Stimulated activated CD4-positive, alpha-beta T cell treated with anti-CD3 and anti-CD28 coated beads, Interleukin-2, amount 100 ng/mL, for 24 hours (primary cell): Measurements from ENCODE around the gene ZFYVE27.

ENCODE experiments used
- DNase-seq, 2 donors: peaks; one replicate each; pipeline ENCODE4 v3.0.0-alpha.2; 2020

Gene ZFYVE27

DNA sequence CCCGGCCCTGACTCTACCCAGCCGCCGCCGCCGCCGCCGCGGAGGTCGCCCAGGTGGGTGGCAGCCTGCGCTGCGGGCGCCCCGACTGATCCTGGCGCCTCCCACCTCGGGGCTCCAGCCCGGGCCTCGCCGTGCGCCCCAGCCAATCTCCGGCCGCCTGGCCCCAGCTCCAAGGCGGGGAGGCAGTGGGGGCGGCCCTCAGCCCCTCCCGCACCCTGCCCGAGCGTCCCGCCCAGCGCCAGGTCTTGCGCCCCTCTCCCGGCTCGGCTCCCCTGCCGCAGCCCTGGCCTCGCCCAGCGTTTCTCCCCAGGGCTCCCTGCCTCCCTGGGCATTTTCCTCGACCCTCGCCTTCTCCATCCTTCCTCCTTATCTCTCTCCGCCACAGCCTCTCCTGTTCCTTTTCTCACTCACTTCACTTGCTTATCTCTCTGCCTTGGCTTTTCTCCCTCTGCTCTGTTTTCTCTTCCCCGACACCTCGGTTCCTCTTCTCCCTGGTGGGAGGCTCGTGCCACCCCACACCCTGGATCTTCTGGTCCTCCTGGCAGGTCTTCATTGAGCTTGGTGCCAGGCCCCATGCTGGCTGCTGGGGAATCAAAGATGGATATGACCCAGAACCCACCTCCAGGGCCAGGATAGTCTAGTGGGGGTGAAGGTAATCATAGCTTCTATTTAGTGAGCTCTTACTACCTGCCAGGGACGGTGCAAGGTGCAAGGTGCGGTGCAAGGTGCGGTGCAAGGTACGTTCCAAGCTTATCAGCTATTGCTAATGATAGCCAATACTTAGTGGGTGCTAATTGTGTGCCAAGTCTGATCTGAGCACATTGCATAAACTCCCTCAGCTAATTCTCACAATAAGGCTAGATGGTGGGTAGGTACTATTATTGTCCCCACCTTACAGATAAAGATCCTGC is 35.2 kb downstream of the ZFYVE27 start, which contains the start of gene SFRP5:
Gene SFRP5 (minus strand): TSS at position 87 of the 911 bp plus-strand sequence. CDS start 166 bp downstream, outside the sequence.
- DNase-seq = no peak

DNA sequence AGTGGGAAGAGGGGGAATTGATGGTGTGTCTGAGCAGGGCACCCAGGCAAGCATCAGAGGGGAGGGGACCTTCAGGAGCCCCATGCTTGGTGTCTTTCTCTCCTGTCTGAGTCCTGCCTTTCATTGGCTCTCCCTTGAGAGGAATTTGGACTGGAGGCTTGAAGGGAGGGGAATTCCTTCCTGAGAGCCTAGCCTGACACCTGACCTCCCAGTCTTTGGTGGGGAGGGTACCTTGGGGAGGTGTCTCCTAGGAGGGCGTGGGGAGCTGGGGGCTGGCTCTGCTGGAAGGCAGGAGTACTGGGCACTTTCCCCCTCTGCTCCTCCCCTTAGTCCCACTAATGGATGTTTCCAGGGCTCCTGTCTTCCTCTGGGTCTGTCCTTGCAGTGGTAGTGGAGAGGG is 36.2 kb downstream of the ZFYVE27 start:
- no peak for DNase-seq

DNA sequence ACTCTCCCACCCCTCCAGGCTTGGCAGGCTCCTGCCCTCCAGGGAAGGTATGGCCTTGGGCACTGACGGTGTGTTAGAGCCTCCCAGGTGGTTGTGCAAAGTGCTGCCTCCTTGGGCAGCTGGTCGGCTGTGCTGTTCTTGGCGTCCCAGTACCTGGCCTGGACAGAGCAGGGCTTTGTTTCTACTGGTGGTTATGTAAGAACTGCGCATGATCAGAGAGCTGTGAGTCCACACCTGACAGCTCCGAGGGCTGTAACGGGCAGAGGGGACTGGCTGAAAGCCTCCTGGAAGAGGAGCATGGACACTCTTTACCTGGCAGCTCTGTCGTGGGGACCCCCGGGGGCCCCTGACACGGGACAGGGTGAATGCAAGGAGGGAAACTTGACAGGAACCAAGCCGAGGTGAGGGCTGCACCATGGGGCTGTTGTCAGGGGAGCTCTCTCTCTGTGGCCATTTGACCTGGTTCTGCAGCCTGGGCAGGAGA is 37.9 kb downstream of the ZFYVE27 start:
- no peak for DNase-seq

DNA sequence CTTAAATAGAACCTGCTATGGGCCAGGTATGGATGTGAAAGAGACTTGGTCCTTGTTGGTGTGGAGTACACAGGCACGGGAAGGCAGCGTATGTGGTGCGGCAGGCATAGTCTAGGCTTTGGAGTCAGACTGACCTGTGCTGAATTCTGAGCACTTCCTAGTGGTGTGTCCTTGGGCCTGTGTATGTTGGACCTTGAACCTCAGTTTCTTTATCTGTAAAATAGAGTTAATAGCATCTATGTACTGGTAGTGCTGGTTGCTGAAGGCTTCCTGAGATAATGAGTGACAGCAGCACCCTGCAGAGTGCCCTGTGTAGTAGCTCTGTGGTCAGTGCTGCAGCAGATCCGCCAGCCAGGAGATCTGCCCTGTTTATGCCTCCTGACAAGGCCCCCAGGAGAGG is 40.2 kb downstream of the ZFYVE27 start:
- no peak for DNase-seq

DNA sequence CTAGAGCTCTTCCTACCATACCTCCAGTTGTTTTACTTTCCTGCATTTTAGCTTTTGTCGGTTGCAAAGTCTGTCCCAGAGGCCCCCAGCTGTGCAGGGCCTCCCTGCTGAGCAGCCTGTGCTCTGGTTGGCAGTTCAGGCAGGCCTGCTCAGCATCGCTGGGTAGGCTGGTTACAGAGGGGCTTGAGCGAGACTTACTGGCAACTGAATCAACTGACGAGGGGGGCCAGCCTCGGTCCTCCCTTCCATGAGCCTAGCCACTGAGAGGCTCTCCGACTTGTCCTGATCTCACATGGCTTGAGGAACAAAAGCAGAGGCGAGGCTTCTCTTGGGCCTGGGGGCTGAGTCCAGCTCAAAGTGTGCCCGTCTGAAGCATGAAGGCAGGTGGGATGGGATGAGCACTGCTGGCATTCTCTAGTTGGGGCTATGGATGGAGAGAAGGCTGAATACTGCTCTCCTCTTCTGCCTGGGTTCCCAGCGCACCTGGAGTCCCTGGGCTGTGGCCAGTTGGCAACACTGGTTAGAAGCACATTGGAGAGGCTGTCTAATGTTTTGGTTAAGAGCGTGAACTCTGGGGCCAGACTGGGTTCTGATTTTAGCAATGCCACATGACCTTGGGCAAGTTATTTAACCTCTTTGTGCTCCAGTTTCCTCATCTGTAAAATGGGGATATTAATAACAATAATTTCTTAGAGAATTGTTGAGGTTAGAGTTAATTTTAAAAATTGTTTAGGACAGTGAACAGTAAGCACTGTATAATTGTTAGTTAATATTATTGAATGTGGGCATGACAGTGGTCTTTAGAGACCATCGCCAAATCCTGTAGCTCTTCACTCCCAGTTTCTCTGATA is 41.7 kb downstream of the ZFYVE27 start:
- no peak for DNase-seq

DNA sequence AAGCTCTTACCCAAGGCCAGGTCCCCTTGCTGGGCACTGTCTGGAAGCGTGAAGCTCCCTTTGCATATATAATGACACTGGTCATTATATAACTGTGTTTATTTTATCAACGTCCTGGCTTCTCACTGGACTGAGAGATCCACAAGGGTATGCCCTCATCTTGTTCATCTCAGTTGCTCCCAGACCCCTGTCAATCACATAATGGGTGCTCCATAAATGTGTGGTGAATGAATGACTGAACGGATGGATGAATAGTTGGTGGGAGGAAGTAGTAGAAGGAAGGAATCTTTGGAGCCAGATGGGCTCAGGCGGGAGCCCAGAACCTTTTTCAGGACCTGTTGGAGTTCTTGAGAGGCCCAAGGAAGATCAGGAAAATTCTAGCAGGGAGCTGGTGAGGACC is 42.6 kb downstream of the ZFYVE27 start:
- DNase-seq = no peak

DNA sequence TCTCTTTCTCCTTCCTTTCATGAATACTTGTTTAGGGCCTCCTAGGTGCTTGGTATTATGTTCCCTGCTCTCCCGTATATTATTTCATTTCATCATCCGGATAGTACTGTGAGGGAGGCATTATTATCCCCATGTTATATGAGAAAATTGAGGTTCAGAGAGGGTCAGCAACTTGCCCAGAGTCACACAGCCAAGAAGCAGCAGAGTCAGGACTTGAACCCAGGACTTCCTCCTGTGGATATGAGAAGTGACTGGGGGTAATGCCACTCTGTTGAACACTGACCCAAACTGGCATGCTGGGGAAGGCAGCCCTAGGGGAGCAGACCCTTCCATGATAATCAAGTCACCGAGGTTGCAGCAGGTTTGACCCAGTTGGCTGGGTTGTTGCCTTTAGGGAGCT is 43.0 kb downstream of the ZFYVE27 start:
- no peak for DNase-seq

DNA sequence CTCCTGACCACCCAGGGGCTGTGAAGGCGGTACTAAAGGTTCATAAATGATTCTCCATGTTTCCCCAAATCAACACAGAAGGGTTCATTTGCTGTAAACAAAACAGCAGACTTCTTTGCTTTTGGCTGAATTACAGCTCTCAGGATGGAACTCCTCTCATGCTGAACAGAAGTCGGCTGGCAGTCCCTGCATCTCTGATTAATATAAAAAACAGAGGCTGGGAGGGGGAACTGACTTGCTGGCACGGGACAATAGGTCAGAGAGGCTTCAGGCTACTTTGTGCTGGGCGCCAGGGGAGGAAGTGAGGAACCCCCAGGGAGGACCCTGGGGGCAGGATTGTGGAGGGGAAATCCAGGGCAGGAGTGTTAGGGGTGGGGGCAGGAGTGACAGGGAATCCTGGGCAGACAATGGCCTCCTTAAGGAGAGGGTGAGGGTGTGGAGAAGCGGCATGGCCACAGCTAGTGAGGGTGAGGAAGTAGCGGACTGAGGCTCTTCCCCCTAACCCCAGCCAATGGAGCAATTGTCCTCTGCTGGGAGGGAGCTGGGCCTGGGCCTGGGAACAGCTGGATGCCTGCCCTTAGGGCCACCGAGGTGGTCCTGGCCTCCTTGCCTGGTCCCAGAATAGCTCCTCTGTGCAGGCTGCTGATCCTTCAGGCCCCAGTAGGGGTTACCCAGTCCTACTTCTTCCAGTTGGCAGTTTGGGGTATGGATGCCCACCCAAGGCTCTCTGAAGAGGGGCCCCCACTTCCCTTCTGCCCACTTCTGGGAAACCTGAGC is 44.1 kb downstream of the ZFYVE27 start:
- no peak for DNase-seq

DNA sequence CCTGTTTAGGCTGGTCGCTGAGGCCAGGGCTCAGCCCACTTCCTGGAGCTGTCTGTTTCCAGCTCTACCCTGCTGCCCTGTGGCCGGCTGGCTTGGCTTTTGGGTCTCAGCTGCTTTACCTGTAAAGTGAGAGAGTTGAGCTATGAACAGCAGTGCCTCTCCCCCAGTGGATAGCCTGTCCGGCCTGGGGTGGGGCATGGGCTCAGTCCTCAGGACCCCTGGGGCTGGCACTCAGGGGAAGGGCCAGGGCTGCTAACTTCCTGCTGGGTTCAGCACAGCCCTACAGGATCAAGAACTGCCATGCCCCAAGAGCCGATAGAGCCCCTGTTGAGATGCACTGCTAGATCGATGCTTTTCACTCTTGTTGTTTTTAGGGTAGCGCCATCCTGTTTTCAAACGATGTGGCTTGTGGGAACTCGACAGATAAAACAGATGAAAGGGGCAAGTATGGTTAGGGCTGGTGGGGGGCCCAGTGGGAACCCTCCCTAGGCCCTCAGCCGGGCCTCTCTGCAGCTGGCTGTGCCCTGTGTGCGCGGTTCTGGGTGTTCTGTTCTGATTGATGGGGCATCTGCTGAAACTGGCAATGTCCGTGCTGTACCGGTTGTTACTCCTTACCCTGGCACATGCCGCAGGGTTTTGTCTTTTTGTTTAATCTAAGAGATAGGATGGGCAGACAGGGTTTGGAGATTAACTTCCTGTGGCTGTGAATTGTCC is 44.8 kb downstream of the ZFYVE27 start:
- peak in 1 of 2 donors; percentile 7 for DNase-seq

DNA sequence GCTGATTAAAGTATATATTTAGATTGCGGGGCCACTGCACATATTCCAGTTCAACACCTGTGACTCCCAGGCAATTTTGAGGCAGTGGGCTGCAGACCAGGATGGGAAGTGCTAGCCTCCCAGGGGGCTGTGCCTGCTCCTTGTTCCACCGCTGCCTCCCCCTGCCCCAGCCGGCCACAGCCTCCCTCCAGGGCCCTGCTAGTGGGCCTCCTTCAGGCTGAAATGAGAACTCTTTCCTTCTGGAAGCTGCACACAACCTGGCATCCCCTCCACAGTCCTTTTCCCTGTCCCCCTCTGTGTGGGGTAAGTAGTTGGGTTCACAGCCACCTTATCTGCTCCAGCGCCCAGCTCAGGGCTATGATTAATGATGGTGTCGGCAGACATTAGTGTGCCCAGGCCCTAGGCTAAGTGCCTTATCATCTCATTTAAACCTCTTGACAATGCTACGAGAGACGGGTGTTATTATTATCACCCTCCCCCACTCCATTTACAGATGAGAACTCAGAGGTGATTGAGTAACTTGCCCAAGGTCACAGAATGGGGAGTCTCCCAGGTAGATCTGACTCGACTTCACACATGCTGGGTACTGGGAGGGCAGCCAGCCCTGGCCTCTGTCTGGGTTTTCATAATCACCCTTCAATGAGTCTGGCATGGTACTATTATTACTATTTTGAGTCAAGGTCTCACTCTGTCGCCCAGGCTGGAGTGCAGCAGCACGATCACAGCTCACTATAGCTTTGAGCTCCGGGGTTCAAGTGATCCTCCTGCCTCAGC is 45.7 kb downstream of the ZFYVE27 start:
- DNase-seq = no peak

DNA sequence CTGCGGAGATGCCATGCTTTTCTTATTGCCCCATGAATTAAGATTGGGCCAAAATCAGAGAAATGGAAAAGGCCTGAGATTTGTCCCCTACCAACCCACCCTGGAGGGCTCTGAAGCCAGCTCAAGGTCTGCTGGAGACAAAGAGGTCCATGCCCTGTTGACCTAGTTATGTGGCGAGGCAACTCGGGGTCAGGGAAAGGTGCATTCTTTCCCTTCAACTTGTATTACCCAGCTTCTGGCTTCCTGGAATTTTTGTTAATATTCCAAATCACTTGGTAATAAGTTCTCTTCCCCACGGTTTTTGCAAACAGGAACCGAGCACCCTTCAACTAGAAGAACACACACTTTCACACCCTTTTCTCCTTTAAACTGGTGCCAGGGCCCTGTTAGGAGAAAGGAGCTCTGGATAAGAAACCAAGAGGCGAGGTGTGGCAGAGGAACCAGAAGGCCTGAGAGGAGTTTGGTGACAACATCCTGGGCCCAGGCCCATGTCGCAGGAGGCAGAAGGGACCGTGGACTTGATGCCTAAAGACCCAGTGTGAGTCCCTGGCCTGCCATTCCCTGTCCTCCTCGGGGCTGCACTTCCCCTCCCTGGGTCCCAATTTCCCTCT is 47.4 kb downstream of the ZFYVE27 start:
- DNase-seq = no peak

DNA sequence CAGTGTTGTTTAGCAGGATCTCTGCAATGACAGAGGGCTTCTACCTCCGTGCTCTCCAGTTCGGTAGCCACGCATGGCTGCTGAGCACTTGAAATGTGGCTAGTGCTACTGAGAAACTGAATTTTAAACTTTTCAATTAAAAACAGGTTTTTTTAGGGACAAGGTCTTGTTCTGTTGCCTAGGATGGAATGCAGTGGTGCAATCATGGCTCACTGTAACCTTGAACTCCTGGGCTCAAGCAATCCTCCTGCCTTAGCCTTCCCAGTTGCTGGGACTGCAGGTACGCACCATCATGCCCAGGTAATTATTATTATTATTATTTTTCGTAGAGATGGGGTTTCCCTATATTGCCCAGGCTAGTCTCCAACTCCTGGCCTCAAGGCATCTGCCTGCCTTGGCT is 48.3 kb downstream of the ZFYVE27 start:
- DNase-seq = no peak

DNA sequence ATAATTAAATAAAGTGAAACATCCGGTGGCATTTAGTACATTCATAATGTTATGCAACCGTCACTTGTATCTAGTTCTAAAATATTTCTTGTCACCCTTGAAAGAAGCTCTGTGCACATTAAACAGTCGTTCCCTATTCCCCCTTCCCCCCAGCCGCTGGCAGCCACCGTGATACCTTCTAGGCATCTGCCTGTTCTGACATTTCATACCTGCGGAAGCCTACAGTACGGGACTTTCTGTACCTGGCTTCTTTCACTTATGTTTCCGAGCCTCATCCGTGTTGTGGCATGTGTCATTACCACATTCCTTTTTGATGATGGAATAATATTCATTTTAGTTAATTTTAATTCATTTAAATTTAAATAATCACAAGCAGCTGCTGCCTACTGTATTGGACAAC is 48.8 kb downstream of the ZFYVE27 start:
- no peak for DNase-seq

DNA sequence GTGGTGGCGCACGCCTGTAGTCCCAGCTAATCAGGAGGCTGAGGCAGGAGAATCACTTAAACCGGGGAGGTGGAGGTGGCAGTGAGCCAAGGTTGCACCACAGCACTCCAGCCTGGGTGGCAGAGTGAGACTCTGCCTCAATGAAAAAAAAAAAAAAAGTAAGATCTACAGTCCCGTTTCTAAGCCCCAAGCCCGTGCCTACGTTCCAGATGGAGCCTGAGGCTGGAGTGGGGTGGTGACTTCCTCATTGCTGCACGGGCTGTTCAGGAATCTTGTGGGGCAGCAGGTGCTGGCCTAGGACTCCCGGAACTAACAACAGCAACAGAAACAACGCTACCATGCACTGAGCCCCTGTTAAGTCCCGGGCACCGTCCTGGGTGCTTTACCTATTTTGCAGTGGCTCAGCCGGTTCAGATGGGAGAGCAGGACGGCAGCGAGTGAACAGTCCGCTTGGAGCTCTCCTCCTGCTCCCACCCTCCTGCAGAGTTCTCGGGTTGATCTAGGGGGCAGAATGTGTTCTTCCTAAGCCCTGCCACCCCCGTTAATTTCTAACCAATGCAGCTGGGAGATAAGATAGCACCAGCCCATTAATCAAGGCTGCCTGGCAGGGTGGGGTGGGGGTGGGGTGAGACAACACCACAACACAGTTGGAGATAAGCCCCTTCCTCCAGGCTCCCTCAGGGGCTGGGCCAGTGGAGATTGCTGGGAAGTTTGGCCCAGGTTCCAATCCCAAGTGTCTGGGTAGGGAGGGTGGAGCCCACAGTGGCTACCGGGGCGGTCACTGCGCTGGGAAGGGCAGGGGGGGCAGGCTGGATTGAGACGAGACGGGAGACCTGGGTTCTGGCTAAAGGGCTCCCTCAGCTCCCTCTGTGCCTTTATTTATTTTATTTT is 51.9 kb downstream of the ZFYVE27 start:
- DNase-seq = no peak

DNA sequence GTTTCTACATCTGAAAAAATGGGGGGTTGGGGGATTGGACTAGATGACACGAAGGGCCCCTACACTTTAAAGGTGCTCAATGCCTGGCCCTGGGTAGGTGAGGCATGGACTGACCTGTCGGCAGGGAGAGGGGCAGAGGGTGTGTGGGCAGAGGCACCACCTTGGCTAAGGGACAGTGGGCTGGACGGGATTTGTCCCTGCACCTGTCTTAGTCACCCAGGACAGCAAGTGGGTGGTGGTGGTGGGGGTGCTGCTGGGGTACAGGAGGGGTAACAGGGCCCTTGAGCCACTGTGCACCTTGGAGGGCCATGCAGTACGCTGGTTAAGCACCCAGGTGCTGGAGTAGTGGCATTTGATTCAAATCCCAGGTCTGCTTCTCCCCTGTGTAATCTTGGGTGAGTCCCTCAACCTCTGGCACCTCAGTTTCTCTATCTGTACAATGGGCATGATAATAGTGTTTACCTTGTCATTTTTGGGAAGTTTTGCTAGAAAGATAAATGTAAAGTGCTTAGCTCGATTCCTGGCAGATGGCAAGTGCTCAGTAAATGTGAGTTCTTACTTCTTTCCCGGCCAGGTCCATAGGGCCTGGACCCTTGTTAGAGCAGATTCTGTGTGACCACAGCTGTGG is 53.0 kb downstream of the ZFYVE27 start:
- DNase-seq = no peak

DNA sequence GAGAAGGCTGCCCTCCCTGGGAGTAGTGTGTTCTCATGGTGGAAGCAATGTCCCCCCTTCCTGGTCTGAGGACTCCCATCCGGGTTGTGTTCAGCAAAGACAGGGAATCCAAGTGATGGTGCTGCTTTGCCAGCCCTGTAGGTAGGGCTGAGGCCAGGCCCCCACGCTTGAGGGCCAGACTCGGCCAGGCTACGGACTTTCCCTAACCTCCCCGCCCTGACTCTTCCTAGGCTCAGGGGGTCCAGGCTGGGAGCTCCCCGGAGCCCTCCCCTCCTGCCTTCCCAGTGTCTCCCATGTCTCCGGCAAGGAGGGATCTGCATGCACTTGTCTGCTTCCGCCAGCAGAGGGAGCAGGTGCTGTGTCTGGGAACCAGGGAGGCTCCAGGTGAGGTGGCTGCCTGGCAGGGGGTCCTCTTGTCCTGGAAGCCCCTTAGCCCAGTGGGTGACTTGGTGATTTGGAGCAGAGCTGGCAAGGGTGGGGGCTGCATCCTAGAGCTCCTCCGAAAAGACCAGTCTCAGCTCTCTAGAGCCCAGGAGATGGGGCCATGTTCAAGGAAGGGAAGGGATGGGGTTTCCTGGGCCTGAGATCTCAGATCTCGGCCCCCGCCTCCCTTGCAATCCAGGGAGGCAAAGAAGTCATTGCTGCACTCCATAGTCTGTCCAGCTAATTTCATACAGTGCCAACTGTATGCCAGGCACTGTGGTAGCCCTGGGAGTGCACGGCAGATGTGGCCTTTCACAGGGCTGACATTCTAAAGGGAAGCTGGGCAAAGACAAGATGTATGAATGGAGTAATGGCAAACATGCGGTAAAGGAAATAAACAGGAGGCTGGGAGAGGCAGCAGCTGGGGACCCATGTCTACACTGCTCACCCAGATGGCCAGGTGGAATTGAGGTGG is 55.1 kb downstream of the ZFYVE27 start:
- peak; percentile 75 to 77 for DNase-seq

DNA sequence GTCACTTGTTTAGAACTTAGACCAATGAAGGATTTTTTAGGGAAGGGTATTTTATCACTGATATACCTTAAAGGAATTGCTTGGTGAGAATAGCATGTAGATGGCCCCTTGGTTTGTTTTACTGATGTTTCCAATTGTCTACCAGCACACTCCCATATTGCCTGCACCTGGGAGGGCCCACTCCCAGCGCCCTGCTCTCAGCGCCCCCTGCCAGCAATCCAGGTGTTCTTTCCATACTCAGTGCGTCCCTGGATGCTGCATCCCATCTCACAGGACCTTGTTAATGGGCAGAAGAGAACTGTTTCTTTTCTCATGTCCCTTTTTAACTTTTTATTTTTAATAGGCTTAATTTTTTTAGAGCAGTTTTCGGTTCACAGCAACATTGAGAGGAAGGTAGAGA is 59.0 kb downstream of the ZFYVE27 start:
- no peak for DNase-seq

DNA sequence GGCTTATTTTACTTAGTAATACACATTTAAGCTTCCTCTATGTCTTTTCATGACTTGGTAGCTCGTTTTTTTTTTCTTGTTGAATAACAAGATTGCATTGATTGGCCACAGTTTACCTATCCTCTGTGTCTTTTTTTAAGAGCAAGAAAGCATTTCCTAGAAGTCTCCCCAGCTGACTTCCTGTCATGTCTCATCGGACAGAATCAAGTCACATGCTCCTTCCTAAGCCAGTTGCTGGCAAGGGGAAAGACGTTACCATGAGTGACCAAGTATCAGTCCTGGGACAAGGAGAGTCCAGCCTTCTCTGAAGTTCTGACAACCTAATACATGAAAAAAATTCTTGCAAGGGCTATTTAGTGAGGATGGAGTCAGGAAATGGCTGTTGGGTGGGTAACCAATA is 59.7 kb downstream of the ZFYVE27 start:
- DNase-seq = no peak
